Chondrocyte (in vitro differentiated cells): ENCODE measurements around the gene LRCH1. TPM values are rescaled to one million over a fixed set of nuclear protein-coding genes. Genes with fewer than 3 reads are reported as not detected.

ENCODE experiments used
- DNase-seq: peaks from one replicate; pipeline ENCODE4 v3.0.0; 2021; ENCODE audit warnings: mixed read lengths, low spot score
- H3K27ac Mint-ChIP-seq: one replicate; pipeline ENCODE4 v1.8.0; 2021; ENCODE audit warnings: mild to moderate bottlenecking, moderate library complexity, mixed read lengths; ENCODE audit not compliant: unreplicated experiment
- H3K27me3 Mint-ChIP-seq: 2 replicates; pipeline ENCODE4 v1.8.0; 2021; ENCODE audit warnings: low read depth, mixed read lengths
- H3K36me3 Mint-ChIP-seq: 2 replicates; pipeline ENCODE4 v1.8.0; 2021; ENCODE audit warnings: low read depth, mixed read lengths
- H3K4me1 Mint-ChIP-seq: 2 replicates; pipeline ENCODE4 v1.8.0; 2021; ENCODE audit warnings: low read depth, mild to moderate bottlenecking, mixed read lengths
- H3K4me3 Mint-ChIP-seq: one replicate; pipeline ENCODE4 v1.8.0; 2021; ENCODE audit warnings: mild to moderate bottlenecking, moderate library complexity, mixed read lengths; ENCODE audit not compliant: unreplicated experiment
- H3K9me3 Mint-ChIP-seq: 2 replicates; pipeline ENCODE4 v1.8.0; 2021; ENCODE audit warnings: low read depth, mixed read lengths
- total RNA-seq: library from RNA; stranded (reverse); gene quantifications from 3 replicates; pipeline ENCODE4 v1.2.1, GENCODE V29; 2021
- TF ChIP-seq, protein P1 (sequence below): fragments of 200-600 bp; sonication (generic); IDR thresholded peaks from 2 replicates; pipeline ENCODE4 v1.5.0; 2021; ENCODE audit warnings: antibody characterized with exemption, mild to moderate bottlenecking, moderate library complexity

LRCH1 gene
- total RNA-seq, 1 donor from 2014 or later = 14.4 TPM

DNA sequence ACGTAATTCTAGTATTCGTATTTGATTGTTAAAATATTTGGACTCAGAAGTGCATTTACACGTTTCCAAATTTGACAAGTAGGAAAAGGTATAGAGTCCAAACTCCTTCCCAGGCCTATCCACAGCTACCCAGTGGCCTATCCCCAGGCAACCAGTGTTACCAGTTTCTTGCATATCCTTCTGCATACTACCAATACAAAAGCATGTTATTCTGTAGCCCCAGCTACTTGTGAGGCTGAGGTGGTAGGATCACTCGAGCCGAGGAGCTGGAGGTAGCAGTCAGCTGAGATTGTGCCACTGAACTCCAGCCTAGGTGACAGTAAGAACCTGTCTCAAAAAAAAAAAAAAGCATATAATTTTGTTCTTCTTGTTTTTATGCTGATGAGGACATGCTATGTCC lies 67.1 kb downstream of the LRCH1 start:
- TF ChIP-seq, protein P1, sequence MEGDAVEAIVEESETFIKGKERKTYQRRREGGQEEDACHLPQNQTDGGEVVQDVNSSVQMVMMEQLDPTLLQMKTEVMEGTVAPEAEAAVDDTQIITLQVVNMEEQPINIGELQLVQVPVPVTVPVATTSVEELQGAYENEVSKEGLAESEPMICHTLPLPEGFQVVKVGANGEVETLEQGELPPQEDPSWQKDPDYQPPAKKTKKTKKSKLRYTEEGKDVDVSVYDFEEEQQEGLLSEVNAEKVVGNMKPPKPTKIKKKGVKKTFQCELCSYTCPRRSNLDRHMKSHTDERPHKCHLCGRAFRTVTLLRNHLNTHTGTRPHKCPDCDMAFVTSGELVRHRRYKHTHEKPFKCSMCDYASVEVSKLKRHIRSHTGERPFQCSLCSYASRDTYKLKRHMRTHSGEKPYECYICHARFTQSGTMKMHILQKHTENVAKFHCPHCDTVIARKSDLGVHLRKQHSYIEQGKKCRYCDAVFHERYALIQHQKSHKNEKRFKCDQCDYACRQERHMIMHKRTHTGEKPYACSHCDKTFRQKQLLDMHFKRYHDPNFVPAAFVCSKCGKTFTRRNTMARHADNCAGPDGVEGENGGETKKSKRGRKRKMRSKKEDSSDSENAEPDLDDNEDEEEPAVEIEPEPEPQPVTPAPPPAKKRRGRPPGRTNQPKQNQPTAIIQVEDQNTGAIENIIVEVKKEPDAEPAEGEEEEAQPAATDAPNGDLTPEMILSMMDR = no peak
- no peak overlapping the region for H3K27ac Mint-ChIP-seq

DNA sequence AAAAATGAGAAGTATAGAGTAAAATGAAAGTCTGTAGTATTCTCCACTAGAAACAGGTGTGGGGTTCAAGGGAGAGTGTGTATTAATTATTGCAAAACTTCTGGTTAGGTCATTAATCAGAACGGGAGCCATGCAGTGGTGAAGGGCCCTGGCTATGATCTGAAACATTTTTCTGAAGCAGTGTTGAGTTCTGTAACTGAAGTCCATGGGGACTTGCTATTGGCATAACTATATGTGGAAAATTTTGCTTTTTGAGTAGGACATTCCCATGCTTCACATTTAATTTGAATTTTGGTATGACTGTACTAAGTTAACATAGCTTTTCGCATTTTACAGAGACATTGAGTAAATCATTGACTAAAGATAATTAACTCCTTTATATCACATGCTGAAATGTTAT lies 67.5 kb downstream of the LRCH1 start:
- Mint-ChIP-seq H3K4me3 (no peak overlapping the region), H3K4me1 (peaks cover 64% of the 10 kb centered on the region), H3K27ac (no peak overlapping the region)

More for the DNA sequence above, 67.1 kb downstream of the LRCH1 start:
- Mint-ChIP-seq H3K36me3 (no peaks in the 10 kb centered on the region), H3K27me3 (no peaks in the 10 kb centered on the region), H3K9me3 (no peaks in the 10 kb centered on the region), H3K4me3 (no peak overlapping the region), H3K4me1 (peaks cover 67% of the 10 kb centered on the region)
- no peak for DNase-seq

DNA sequence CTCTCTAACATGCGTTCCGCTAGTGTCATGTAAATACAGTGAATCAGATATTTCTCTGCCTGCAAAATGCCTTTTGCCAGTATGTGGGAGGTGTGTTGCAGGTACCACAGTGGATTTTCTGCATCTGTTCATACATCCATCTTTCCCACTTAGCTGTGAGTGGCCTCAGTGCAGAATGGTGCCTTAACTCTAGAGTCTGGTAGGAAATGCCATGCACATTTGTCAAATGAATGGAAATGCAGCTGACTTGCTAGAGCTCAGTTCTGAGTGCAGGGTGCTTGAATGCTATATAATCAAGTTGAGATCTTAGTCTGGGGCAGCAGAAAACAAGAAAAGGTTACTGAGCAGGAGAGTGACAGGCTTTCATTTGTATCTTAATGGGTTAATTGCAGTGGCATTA lies 68.2 kb downstream of the LRCH1 start:
- TF ChIP-seq, protein P1 = no peak
- Mint-ChIP-seq H3K27ac (peak overlapping the region; percentile 2), H3K27me3 (no peaks in the 10 kb centered on the region), H3K9me3 (no peaks in the 10 kb centered on the region), H3K4me1 (peaks cover 57% of the 10 kb centered on the region), H3K4me3 (no peak overlapping the region), H3K36me3 (no peaks in the 10 kb centered on the region)
- DNase-seq = no peak

More for the DNA sequence above, 67.5 kb downstream of the LRCH1 start:
- H3K27me3 Mint-ChIP-seq = no peaks in the 10 kb centered on the region
- no peak for DNase-seq
- H3K36me3 Mint-ChIP-seq = no peaks in the 10 kb centered on the region
- no peaks in the 10 kb centered on the region for H3K9me3 Mint-ChIP-seq
- TF ChIP-seq, protein P1 = no peak

DNA sequence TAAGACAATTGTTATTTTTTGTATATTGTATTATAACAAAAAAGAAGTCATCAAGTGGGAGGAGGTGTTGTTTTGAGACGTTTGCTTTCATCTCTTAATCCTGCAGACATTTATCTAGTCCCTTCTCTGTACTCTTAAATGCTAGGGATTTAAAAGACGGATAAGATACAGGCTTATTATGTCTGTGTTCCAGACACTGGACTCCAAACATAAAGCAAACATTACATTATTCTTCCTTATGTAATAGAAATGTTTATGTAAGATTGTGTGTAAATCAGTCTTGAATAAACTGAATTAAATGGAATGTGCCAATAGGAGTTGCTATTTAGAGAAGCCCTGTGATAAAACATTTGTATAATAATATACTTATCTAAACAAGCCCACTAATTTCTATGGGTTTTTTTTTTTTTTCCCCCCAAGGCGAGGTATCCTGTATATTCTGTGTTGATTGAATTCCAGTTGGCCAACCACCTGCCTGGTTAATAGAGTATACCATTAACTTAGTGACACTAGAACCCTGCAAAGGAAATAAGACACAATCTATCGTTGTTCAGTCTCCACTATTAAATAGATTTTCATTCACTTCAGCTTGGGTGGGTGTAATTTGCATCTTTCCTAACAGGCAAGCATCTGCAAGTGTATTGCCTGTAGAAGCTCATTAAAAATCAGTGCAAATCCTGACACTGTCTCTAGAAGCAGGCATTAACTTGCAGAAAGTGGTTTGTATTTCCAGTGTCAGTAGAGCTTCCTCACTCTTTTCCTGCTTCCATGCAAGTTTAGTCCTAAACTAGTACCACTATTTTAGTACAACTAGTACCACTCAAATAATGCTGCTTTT lies 69.0 kb downstream of the LRCH1 start:
- Mint-ChIP-seq H3K27ac (no peak overlapping the region), H3K9me3 (no peaks in the 10 kb centered on the region), H3K4me3 (no peak overlapping the region), H3K36me3 (no peaks in the 10 kb centered on the region), H3K4me1 (peaks cover 48% of the 10 kb centered on the region), H3K27me3 (no peaks in the 10 kb centered on the region)
- DNase-seq = no peak
- TF ChIP-seq, protein P1 = no peak

DNA sequence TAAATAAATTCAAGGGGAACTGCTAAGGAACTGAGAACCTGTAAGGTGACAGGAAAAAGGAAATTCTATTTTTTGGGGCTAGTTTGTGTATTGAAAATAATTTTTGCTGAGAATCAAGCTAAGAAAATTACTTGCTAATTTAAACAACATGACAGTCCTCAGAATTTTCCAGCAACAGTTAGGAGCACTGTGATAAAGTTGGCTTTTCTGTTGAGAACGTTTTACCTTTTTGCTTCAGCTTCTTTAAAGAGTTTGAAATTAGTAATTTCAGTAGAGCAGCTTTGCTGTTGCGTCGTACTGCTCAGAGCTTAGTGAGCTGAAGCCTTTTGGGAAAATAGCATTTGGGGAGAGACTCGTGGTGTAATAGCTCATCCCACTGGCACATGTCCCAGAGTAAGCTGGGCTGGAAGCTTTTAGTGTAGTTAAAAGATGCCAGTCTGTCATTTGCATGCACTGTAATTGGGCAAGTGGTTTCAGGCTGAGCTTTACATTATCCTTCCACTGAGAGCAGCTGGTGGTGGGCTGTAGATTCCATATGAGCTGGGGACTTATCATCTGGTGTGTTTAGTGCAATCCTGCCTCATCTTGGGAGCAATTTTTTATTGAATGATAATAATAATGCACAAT lies 69.8 kb downstream of the LRCH1 start:
- Mint-ChIP-seq H3K36me3 (no peaks in the 10 kb centered on the region), H3K4me1 (peaks cover 47% of the 10 kb centered on the region), H3K9me3 (no peaks in the 10 kb centered on the region), H3K27ac (no peak overlapping the region), H3K27me3 (no peaks in the 10 kb centered on the region), H3K4me3 (no peak overlapping the region)
- DNase-seq = no peak
- TF ChIP-seq, protein P1 = no peak
